HG03342 (cell line): ENCODE measurements around the gene NAIF1.
"Not testable (repeated sequence)": the region's sequence is repeated elsewhere in the genome, so short reads cannot be mapped to it uniquely, and the experiment has no call there.

ENCODE experiments used
- ATAC-seq: cut with Tn5 transposase; IDR thresholded peaks from one replicate; pipeline ENCODE4 v1.9.1; 2021; ENCODE audit warnings: mild to moderate bottlenecking, moderate library complexity; ENCODE audit not compliant: unreplicated experiment

NAIF1 gene

GRCh38 chr9:128034821-128035652, 32.1 kb downstream of the NAIF1 start:
- ATAC-seq: no peak

DNA sequence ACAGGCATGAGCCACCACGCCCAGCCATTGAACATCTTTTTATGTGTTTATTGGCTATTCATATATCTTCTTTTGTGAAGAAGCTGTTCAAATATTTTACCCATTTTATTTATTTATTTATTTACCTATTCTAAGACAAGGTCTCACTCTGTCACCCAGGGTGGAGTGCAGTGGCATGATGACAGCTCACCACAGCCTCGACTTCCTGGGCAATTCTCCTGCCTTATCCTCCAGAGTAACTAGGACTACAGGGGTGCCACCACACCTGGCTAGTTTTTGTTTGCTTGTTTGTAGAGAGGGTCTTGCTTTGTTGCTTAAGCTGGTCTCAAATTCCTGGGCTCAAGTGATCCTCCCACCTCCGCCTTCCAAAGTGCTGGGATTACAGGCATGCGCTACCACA, 33.5 kb downstream of the NAIF1 start:
- no peak for ATAC-seq

DNA sequence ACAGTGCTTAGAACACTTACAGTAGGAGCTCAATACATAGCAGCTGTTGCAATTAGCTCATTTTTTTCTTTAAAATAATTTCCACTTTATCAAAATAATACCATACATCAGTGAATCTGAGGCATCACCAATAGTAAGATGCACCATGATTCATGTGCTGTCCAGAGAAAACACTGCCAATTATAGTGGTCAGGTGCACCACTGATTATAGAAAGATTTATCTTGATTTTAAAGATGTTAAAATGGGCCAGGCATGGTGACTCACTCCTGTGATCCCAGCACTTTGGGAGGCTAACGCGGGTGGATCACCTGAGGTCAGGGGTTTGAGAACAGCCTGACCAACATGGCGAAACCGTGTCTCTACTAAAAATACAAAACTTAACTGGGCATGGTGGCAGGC, 39.4 kb downstream of the NAIF1 start:
- no peak for ATAC-seq

GRCh38 chr9:128026773-128027541, 40.2 kb downstream of the NAIF1 start:
- no peak for ATAC-seq

DNA sequence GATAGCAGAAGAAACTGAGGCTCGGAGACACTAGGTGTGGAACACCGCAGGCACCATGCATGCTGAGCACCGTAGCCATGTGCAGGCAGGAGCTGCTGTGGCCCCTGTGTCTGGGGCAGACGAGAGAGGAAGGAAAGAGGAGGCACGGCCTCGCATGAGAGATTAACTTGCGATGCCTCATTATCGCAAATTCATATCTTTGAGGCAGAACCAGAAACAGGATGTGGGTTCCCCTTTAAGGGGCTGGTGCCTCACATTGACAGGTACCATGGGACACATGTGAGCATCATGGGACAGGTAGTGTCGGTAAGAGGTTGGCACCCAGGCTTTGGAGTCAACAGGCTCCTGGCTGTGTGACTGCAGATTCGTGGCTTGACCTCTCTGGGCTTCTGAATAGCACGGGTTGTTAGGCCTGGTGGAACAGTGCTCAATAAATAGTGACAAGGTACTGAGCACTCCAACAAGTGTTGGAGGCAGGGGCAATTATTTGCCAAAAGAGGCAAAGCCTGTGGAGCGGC, 40.8 kb downstream of the NAIF1 start:
- no peak for ATAC-seq

DNA sequence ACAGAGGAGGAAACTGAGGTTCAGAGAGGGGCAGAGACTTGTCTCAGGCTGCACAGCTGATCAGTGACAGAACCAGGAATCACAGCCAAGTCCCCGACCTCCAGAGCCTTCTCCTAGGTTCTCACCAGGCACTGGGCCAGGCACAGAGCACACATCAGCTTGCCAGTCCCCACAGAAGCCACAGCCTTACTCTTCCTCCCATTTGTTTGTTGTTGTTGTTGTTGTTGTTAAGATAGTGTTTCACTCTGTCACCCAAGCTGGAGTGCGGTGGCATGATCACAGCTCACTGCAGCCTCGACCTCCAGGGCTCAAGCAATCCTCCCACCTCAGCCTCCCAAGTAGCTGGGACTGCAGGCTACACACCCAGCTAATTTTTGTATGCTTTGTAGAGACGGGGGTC, 41.4 kb downstream of the NAIF1 start:
- ATAC-seq: no peak

DNA sequence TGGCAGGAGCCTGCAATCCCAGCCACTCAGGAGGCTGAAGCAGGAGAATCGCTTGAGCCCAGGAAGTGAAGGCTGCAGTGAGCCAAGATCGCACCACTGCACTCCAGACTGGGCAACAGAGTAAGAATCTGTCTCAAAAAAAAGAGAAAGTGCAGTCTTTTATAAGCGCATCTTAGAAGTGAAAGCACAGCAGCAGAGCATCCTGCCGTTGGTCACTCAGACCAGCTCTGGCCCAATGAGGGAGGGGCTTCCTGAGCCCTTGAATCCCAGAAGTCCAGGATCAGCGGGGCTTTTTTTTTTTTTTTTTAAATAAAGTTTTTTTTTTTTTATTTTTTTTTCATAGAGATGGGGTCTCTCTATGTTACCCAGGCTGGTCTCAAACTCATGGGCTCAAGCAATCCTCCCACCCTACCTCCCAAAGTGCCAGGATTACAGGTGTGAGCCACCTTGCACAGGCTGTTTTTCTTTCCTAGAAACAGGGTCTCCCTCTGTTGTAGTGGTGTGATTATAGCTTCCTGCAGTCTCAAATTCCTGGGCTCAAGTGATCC, 42.3 kb downstream of the NAIF1 start:
- no peak for ATAC-seq

- not testable (repeated sequence) for ATAC-seq
Measured at GRCh38 chr9:128023671-128024070, 43.4 kb downstream of the NAIF1 start.

DNA sequence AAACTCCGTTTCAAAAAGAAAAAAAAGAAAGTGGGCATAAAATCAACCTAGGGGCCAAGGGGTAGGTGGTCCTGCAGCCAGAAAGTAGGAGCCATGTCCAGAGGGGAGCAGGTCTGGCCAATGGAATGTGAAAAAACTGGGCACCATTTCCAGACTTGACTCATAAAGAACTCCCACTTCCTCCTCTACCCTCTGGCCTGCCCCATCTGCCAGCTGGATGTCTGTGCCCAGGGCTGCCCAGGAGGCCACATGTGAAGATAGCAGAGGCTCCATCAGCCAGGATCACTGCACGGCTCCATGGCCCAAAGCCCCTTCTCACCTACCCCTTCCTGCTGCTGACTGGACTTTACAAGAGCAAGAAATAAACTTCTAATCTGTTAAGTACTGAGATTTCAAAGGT, 44.2 kb downstream of the NAIF1 start:
- no peak for ATAC-seq

GRCh38 chr9:128021098-128021497, 46.0 kb downstream of the NAIF1 start:
- no peak for ATAC-seq

GRCh38 chr9:128020692-128021091, 46.4 kb downstream of the NAIF1 start:
- ATAC-seq: no peak

- no peak for ATAC-seq
Measured at GRCh38 chr9:128015696-128016095, 51.4 kb downstream of the NAIF1 start.
